Kidney epithelial cell (primary cell): Measurements from ENCODE around the gene PPFIBP1. TPM values are rescaled to one million over a fixed set of nuclear protein-coding genes. Genes with fewer than 3 reads are reported as not detected.
"Not testable (repeated sequence)": the region's sequence is repeated elsewhere in the genome, so short reads cannot be mapped to it uniquely, and the experiment has no call there.

Source experiments
- DNase-seq: peaks from one replicate; pipeline ENCODE4 v3.0.0-alpha.2; 2010; ENCODE audit warnings: low read depth
- H3K27me3 ChIP-seq: 2 replicates; pipeline ENCODE4 v1.6.0; 2011; ENCODE audit warnings: low read length; ENCODE audit not compliant: control insufficient read depth, insufficient read depth
- H3K36me3 ChIP-seq: 2 replicates; pipeline ENCODE4 v1.5.1; 2011; ENCODE audit warnings: low read length; ENCODE audit not compliant: control insufficient read depth, insufficient read depth
- H3K4me3 ChIP-seq: 2 replicates; pipeline ENCODE4 v1.5.1; 2011; ENCODE audit warnings: low read depth, mild to moderate bottlenecking, control low read depth, low read length
- CTCF ChIP-seq: IDR thresholded peaks from 2 replicates; pipeline ENCODE4 v1.5.1; 2011; ENCODE audit warnings: mild to moderate bottlenecking, moderate library complexity, low read length, control low read depth, inconsistent platforms; ENCODE audit not compliant: insufficient read depth, poor library complexity, severe bottlenecking
- total RNA-seq: library from RNA; depleted of rRNA; stranded (reverse); fragments of >200 nt; gene quantifications from 2 replicates; pipeline ENCODE4 v1.2.3, GENCODE V29; 2015

PPFIBP1 gene
- total RNA-seq, 1 donor from 2014 or later, result 119 TPM

- no peak for TF ChIP-seq CTCF
- Histone ChIP-seq H3K36me3 (no peaks in the 10 kb centered on the region), H3K27me3 (no peaks in the 10 kb centered on the region), H3K4me3 (no peak overlapping the region)
- DNase-seq, result no peak
These were observed 68.5 kb downstream of the PPFIBP1 start for GRCh38 chr12:27592548-27592947.

GRCh38 chr12:27593266-27593665 is 69.3 kb downstream of the PPFIBP1 start:
- Histone ChIP-seq H3K4me3 (no peak overlapping the region), H3K36me3 (no peaks in the 10 kb centered on the region), H3K27me3 (no peaks in the 10 kb centered on the region)
- no peak for TF ChIP-seq CTCF
- DNase-seq, result no peak

GRCh38 chr12:27595231-27595642 is 71.2 kb downstream of the PPFIBP1 start:
- TF ChIP-seq CTCF, result no peak
- Histone ChIP-seq H3K36me3 (no peaks in the 10 kb centered on the region), H3K27me3 (no peaks in the 10 kb centered on the region), H3K4me3 (no peak overlapping the region)
- peak; percentile 63 for DNase-seq

GRCh38 chr12:27598866-27599265 is 74.9 kb downstream of the PPFIBP1 start:
- not testable (repeated sequence) for DNase-seq, H3K4me3 ChIP-seq, H3K36me3 ChIP-seq, H3K27me3 ChIP-seq

GRCh38 chr12:27601056-27601828 is 77.2 kb downstream of the PPFIBP1 start:
- H3K36me3 ChIP-seq, DNase-seq, H3K27me3 ChIP-seq, H3K4me3 ChIP-seq: not testable (repeated sequence)

GRCh38 chr12:27602516-27602915 is 78.5 kb downstream of the PPFIBP1 start:
- Histone ChIP-seq H3K36me3 (no peaks in the 10 kb centered on the region), H3K27me3 (no peaks in the 10 kb centered on the region), H3K4me3 (no peak overlapping the region)
- TF ChIP-seq CTCF, result no peak
- DNase-seq, result no peak

GRCh38 chr12:27604431-27604830 is 80.4 kb downstream of the PPFIBP1 start:
- H3K27me3 ChIP-seq, result no peaks in the 10 kb centered on the region
- no peak for TF ChIP-seq CTCF

More at GRCh38 chr12:27604431-27604830, 80.4 kb downstream of the PPFIBP1 start:
- Histone ChIP-seq H3K4me3 (no peak overlapping the region), H3K36me3 (no peaks in the 10 kb centered on the region)
- DNase-seq, result no peak
